ENCODE results near the gene GNB5.
"Not testable (repeated sequence)": the region's sequence is repeated elsewhere in the genome, so short reads cannot be mapped to it uniquely, and the experiment has no call there.

The GNB5 gene

GRCh38 chr15:52093539-52094510 lies 97.4 kb downstream of the GNB5 start:
- DNase-seq (ENCODE audit: low read depth in 3 of 3) = no peak

- no peak for DNase-seq (ENCODE audit: low read depth in 3 of 3)
These were observed 98.0 kb downstream of the GNB5 start for GRCh38 chr15:52093167-52093538.

GRCh38 chr15:52090193-52090592 lies 101.0 kb downstream of the GNB5 start:
- no peak for DNase-seq (ENCODE audit: low read depth in 3 of 3)

GRCh38 chr15:52086011-52086786 lies 105.0 kb downstream of the GNB5 start:
- DNase-seq (ENCODE audit: low read depth in 3 of 3) = no peak

GRCh38 chr15:52085299-52085698 lies 105.9 kb downstream of the GNB5 start:
- no peak for DNase-seq (ENCODE audit: low read depth in 3 of 3)

- no peak for DNase-seq (ENCODE audit: low read depth in 3 of 3)
These were observed 107.6 kb downstream of the GNB5 start for GRCh38 chr15:52083603-52084002.

GRCh38 chr15:52083037-52083359 lies 108.2 kb downstream of the GNB5 start:
- not testable (repeated sequence) for DNase-seq (ENCODE audit: low read depth in 3 of 3)

GRCh38 chr15:52082197-52083036 lies 108.8 kb downstream of the GNB5 start:
- DNase-seq (ENCODE audit: low read depth in 3 of 3) = no peak

- DNase-seq (ENCODE audit: low read depth in 3 of 3) = no peak
These were observed 110.3 kb downstream of the GNB5 start for GRCh38 chr15:52080706-52081392.

- DNase-seq (ENCODE audit: low read depth in 3 of 3) = no peak
These were observed 111.2 kb downstream of the GNB5 start for GRCh38 chr15:52080031-52080430.

- DNase-seq (ENCODE audit: low read depth in 3 of 3) = peak; percentile 70 to 82 (median 79)
These were observed 112.1 kb downstream of the GNB5 start for GRCh38 chr15:52078876-52079700.

GRCh38 chr15:52078197-52078875 lies 112.9 kb downstream of the GNB5 start:
- no peak for DNase-seq (ENCODE audit: low read depth in 3 of 3)

- DNase-seq (ENCODE audit: low read depth in 3 of 3) = no peak
These were observed 114.1 kb downstream of the GNB5 start for GRCh38 chr15:52076889-52077781.

GRCh38 chr15:52071570-52071969 lies 119.6 kb downstream of the GNB5 start:
- DNase-seq (ENCODE audit: low read depth in 3 of 3) = no peak

GRCh38 chr15:52069559-52069958 lies 121.6 kb downstream of the GNB5 start:
- DNase-seq (ENCODE audit: low read depth in 3 of 3) = no peak

- DNase-seq (ENCODE audit: low read depth in 3 of 3) = no peak
These were observed 123.1 kb downstream of the GNB5 start for GRCh38 chr15:52068004-52068615.

GRCh38 chr15:52067545-52067926 lies 123.7 kb downstream of the GNB5 start:
- DNase-seq (ENCODE audit: low read depth in 3 of 3) = no peak

GRCh38 chr15:52066842-52067544 lies 124.2 kb downstream of the GNB5 start:
- DNase-seq (ENCODE audit: low read depth in 3 of 3) = no peak

All from stimulated activated CD4-positive, alpha-beta T cell treated with anti-CD3 and anti-CD28 coated beads, TNF-alpha, amount 100 ng/mL, for 4 hours (primary cell).